Measurements from ENCODE around the gene MAP7D1. TPM values are rescaled to one million over a fixed set of nuclear protein-coding genes. Genes with fewer than 3 reads are reported as not detected.

Gene MAP7D1
- total and polyA plus RNA-seq, 10 of the 15 experiments (the other 5 are each of a cell fraction or from before 2014, with no cell fraction given): 4.4 to 97.6 (median 24.2) TPM

GRCh38 chr1:36137776-36138175 is 18.2 kb upstream of the MAP7D1 start (continued):
- no peak for TF ChIP-seq RELB (IDR thresholded peaks at IDR 0.05; ENCODE audit: low read depth)
- TF ChIP-seq ZBTB33 (IDR thresholded peaks at IDR 0.05): no peak
- TF ChIP-seq ATF7 (IDR thresholded peaks at IDR 0.05; ENCODE audit: low read depth): no peak
- TF ChIP-seq ZNF384 (IDR thresholded peaks at IDR 0.05; ENCODE audit: borderline replicate concordance, low read depth, low read length): no peak
- TF ChIP-seq BACH1 (IDR thresholded peaks at IDR 0.05; ENCODE audit: borderline replicate concordance): no peak

GRCh38 chr1:36139521-36139920 is 16.4 kb upstream of the MAP7D1 start:
- intact Hi-C loops (cut with micrococcal nuclease; ENCODE audit: unreplicated experiment): no loop called here
- ChIA-PET CTCF (interaction anchor here (1.1 kb wide), 1 partner anchor 203 kb away, joined by 3 read pairs; no protein-coding TSS in a partner anchor), RAD21 (ENCODE audit: unreplicated experiment) (interaction anchor here (1.1 kb wide), 1 partner anchor 10 kb away, joined by 4 read pairs; the partner anchor contains the start of gene TRAPPC3), SMC1A (ENCODE audit: uncharacterized antibody, unreplicated experiment) (interaction anchor here (0.9 kb wide), 1 partner anchor 49 kb away, joined by 4 read pairs; no protein-coding TSS in a partner anchor), POLR2A (interaction anchor here (0.5 kb wide), 1 partner anchor 249 kb away, joined by 3 read pairs; no protein-coding TSS in a partner anchor)
- Histone ChIP-seq H3K9me3 (replicated peaks; ENCODE audit: control insufficient read depth, insufficient read depth, low read length) (no peaks in the 10 kb centered on the region), H4K20me1 (ENCODE audit: control insufficient read depth, insufficient read depth) (no peaks in the 10 kb centered on the region), H3K27ac (ENCODE audit: control insufficient read depth, insufficient read depth) (no peak overlapping the region), H3K4me2 (ENCODE audit: control insufficient read depth, insufficient read depth) (no peak overlapping the region), H3K36me3 (ENCODE audit: control insufficient read depth in 2 of 2, insufficient read depth in 2 of 2, low read length in 1 of 2) (peaks cover 2 to 8% of the 10 kb centered on the region in 2 experiments; a peak in 2 of 4 replicates), H3K9ac (ENCODE audit: control insufficient read depth, insufficient read depth, low read length) (no peak overlapping the region), H3K79me2 (ENCODE audit: control insufficient read depth, insufficient read depth, low read length) (peaks cover 17% of the 10 kb centered on the region), H3K4me1 (ENCODE audit: control insufficient read depth, insufficient read depth, low read length) (peaks cover 15% of the 10 kb centered on the region), H2AFZ (ENCODE audit: control insufficient read depth, low read depth, low read length) (no peak overlapping the region), H3K27me3 (replicated peaks in 1 of 2; ENCODE audit: control insufficient read depth in 2 of 2, insufficient read depth in 2 of 2, low read length in 1 of 2) (no peaks in the 10 kb centered on the region), H3K4me3 (no peak overlapping the region)
- FAIRE-seq (no peak), DNase-seq (ENCODE audit: low read depth, low spot score) (no peak), ATAC-seq (no peak)
- no TSS peak for BruUV-seq (replicated peaks)
- WGBS (ENCODE audit: insufficient coverage, insufficient replicate concordance, low lambda C conversion rate, missing lambda C conversion rate): 91% methylated on average over 5 of the region's 5 CpGs
- in situ Hi-C loops (cut with MboI): no loop called here
- no peak for TF ChIP-seq KAT2A (conservative IDR thresholded peaks at IDR 0.05; ENCODE audit: control insufficient read depth, low read depth, low read length)
- TF ChIP-seq MEF2A (IDR thresholded peaks at IDR 0.05; ENCODE audit: insufficient read depth, low read depth, low read length): no peak
- TF ChIP-seq ELK1 (IDR thresholded peaks at IDR 0.05; ENCODE audit: low read depth, low read length): no peak
- no peak for TF ChIP-seq MTA3 (IDR thresholded peaks at IDR 0.05; ENCODE audit: borderline replicate concordance, low read length)
- no peak for TF ChIP-seq EED (IDR thresholded peaks at IDR 0.05; ENCODE audit: low read depth)
- TF ChIP-seq ZBTB33 (IDR thresholded peaks at IDR 0.05): no peak
- TF ChIP-seq CREB1 (IDR thresholded peaks at IDR 0.05; ENCODE audit: low read depth): no peak
- TF ChIP-seq HCFC1 (IDR thresholded peaks at IDR 0.05; ENCODE audit: low read length): no peak
- no peak for TF ChIP-seq CBX3 (IDR thresholded peaks at IDR 0.05; ENCODE audit: borderline replicate concordance, low read depth)
- TF ChIP-seq SMC3 (IDR thresholded peaks at IDR 0.05; ENCODE audit: borderline replicate concordance, low read length): no peak
- no peak for TF ChIP-seq MYB (IDR thresholded peaks at IDR 0.05; ENCODE audit: borderline replicate concordance, low read depth, low read length)
